SJSA1 (cell line): ENCODE data around the gene CCPG1. TPM values are rescaled to one million over a fixed set of nuclear protein-coding genes. Genes with fewer than 3 reads are reported as not detected.

Source experiments
- DNase-seq, 2 experiments: peaks; one replicate each; pipeline ENCODE4 v3.0.0-alpha.2; 2015 to 2020; ENCODE audit warnings: low spot score in 2 of 2, low read depth in 1 of 2
- H3K27ac ChIP-seq: fragments of 250-450 bp; sonication (Bioruptor Pico); 2 replicates; pipeline ENCODE4 v1.5.1; 2020; ENCODE audit warnings: mild to moderate bottlenecking, moderate library complexity
- H3K27me3 ChIP-seq: fragments of 250-450 bp; sonication (Bioruptor Pico); replicated peaks from 2 replicates; pipeline ENCODE4 v1.5.1; 2020; ENCODE audit warnings: mild to moderate bottlenecking, moderate library complexity
- H3K36me3 ChIP-seq: fragments of 250-450 bp; sonication (Bioruptor Pico); 2 replicates; pipeline ENCODE4 v1.5.1; 2020; ENCODE audit warnings: mild to moderate bottlenecking
- H3K4me1 ChIP-seq: fragments of 250-450 bp; sonication (Bioruptor Pico); replicated peaks from 2 replicates; pipeline ENCODE4 v1.6.1; 2021; ENCODE audit warnings: mild to moderate bottlenecking
- H3K4me3 ChIP-seq: fragments of 250-450 bp; sonication (Bioruptor Pico); 2 replicates; pipeline ENCODE4 v1.5.1; 2020; ENCODE audit warnings: mild to moderate bottlenecking
- H3K9me3 ChIP-seq: fragments of 250-450 bp; sonication (Bioruptor Pico); replicated peaks from 2 replicates; pipeline ENCODE4 v1.5.1; 2020; ENCODE audit warnings: mild to moderate bottlenecking
- total RNA-seq: library from RNA; depleted of rRNA; stranded (reverse); fragments of >200 nt; shearing (Covaris generic); gene quantifications from 2 replicates; pipeline ENCODE4 v1.2.3, GENCODE V29; 2014

Gene CCPG1
- total RNA-seq, 1 experiment from 2014 or later, result 28.2 TPM

DNA sequence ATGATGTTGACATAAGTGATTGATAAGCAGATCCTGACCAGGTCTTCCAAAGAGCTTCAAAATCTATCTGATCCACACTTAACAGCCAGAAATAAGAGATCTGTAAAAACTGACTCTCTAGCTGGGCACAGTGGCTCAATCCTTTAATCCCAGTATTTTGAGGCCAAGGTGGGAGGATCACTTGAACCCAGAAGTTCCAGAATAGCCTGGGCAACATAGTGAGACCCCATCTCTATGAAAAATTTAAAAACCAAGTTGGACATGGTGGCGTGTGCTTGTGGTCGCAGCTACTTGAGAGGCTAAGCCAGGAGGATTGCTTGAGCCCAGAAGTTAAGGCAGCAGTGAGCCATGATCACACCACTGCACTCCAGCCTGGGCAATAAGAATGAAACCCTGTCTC is 45.5 kb downstream of the CCPG1 start:
- no peaks in the 10 kb centered on the region for H3K36me3 ChIP-seq
- DNase-seq, result no peak
- H3K4me1 ChIP-seq, result no peaks in the 10 kb centered on the region
- H3K4me3 ChIP-seq, result no peak overlapping the region
- no peaks in the 10 kb centered on the region for H3K9me3 ChIP-seq
- no peak overlapping the region for H3K27ac ChIP-seq
- H3K27me3 ChIP-seq, result no peaks in the 10 kb centered on the region

DNA sequence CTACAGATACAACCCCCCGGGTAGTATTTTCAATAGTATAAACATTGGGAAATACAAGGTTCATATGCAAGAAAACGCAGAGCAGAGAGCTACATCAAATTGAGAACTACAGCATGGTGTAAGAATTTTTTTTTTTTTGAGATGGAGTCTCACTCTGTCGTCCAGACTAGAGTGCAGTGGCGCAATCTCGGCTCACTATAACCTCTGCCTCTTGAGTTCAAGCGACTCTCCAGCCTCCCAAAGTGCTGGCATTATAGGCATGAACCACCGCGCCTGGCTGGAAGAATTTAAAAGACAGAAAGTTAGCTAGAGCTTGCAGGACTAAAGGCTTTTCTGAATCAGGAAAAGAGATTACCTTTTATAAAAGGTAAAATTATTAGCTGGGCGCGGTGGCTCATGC is 47.1 kb downstream of the CCPG1 start:
- Histone ChIP-seq H3K36me3 (no peaks in the 10 kb centered on the region), H3K27me3 (no peaks in the 10 kb centered on the region), H3K9me3 (no peaks in the 10 kb centered on the region), H3K4me3 (no peak overlapping the region), H3K27ac (no peak overlapping the region), H3K4me1 (no peaks in the 10 kb centered on the region)
- no peak for DNase-seq

DNA sequence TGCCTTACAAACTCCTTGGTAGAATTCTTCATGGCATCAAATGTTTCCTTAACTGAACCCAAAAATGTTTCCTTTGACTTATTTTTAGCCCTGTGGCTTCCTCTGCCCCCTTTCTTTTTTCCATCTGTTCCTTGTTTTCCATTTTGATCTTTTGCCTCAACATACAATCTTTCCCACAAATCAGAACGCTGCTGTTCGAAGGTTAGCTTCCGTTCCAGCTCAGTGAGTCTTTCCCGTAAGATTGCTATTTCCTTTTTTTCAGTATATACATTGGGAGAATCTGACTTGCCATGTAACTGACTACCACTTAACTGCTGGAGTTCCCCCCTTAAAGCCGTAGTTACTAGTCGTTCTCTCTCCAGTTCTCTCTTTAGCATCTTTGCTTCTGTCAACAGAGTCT is 47.9 kb downstream of the CCPG1 start:
- H3K4me3 ChIP-seq, result no peak overlapping the region
- no peak for DNase-seq
- H3K4me1 ChIP-seq, result no peaks in the 10 kb centered on the region
- H3K9me3 ChIP-seq, result no peaks in the 10 kb centered on the region
- H3K27ac ChIP-seq, result no peak overlapping the region
- no peaks in the 10 kb centered on the region for H3K36me3 ChIP-seq
- no peaks in the 10 kb centered on the region for H3K27me3 ChIP-seq

DNA sequence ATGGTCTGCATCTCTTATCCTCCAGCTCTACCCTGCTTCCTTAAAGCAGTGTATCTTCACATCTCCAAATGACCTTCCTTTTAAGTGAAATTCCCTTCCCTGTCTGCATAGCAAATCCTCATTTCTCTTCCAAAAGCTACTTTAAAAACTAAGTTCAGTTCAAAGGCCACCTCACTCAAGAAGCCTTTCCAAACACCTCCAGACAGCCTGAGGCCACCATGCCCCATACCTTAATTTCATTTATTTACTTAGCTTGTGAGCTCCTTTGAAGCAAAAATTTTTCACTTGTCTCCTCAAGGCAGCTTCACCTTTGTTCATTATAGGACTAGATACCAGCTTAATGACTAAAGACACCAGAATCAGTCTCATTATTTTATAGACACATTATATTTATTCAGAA is 49.7 kb downstream of the CCPG1 start:
- H3K4me3 ChIP-seq, result no peak overlapping the region
- no peaks in the 10 kb centered on the region for H3K36me3 ChIP-seq
- H3K9me3 ChIP-seq, result no peaks in the 10 kb centered on the region
- no peak overlapping the region for H3K27ac ChIP-seq
- DNase-seq, result no peak
- no peaks in the 10 kb centered on the region for H3K4me1 ChIP-seq
- no peaks in the 10 kb centered on the region for H3K27me3 ChIP-seq

GRCh38 chr15:55357774-55358173 is 50.4 kb downstream of the CCPG1 start:
- H3K4me3 ChIP-seq, result no peak overlapping the region
- DNase-seq, result no peak
- no peak overlapping the region for H3K27ac ChIP-seq

DNA sequence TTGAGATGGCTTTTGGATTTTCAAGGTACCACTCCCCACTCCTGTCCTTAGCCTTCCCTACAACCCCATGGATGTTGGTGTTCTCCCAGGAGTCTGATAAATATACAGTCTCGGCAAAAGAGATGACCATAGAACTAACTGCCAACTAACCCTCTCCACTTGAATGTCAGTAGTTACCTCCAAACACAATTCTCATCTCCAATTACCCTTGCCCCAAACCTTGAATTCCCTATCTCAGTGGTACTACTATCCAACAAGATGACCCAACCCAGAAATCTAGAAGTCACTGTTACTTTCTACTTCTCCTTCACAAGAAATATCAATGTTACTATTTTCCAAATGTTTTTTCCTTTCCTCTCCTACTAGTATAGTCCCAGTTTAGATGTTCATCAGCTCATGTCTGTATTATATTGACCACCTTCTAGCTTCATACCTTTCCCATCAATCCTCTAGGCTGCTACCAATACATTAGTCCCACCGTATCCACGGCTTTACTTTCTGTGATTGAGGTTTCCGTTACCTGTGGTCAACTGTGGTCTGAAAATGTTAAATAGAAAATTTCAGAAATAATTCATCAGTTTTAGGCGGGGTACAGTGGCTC is 51.1 kb downstream of the CCPG1 start:
- Histone ChIP-seq H3K36me3 (no peaks in the 10 kb centered on the region), H3K4me1 (no peaks in the 10 kb centered on the region), H3K9me3 (no peaks in the 10 kb centered on the region), H3K27me3 (no peaks in the 10 kb centered on the region), H3K27ac (no peak overlapping the region), H3K4me3 (no peak overlapping the region)
- DNase-seq, result no peak

More at GRCh38 chr15:55357774-55358173, 50.4 kb downstream of the CCPG1 start:
- Histone ChIP-seq H3K36me3 (no peaks in the 10 kb centered on the region), H3K4me1 (no peaks in the 10 kb centered on the region), H3K9me3 (no peaks in the 10 kb centered on the region), H3K27me3 (no peaks in the 10 kb centered on the region)

DNA sequence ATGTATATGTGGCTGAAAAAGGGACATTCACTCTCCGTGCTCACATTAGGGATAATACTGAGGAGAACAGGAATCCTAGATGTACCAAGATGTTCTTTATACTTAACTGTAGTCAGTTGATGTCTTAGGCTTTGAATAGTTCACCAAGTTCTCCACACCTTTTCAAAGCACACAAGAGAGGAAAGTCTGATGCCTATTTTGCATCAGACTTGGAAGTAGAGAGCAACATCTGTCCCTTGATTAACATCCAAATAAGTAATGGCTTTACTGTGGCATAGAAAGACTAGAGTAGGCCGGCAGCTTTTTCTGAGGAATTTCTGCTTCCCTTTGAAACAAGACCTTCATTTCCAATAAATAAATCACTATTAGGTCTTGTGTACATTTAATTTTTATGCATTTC is 55.1 kb downstream of the CCPG1 start:
- Histone ChIP-seq H3K36me3 (no peaks in the 10 kb centered on the region), H3K27ac (no peak overlapping the region), H3K27me3 (no peaks in the 10 kb centered on the region), H3K9me3 (no peaks in the 10 kb centered on the region), H3K4me3 (no peak overlapping the region), H3K4me1 (no peaks in the 10 kb centered on the region)
- no peak for DNase-seq

DNA sequence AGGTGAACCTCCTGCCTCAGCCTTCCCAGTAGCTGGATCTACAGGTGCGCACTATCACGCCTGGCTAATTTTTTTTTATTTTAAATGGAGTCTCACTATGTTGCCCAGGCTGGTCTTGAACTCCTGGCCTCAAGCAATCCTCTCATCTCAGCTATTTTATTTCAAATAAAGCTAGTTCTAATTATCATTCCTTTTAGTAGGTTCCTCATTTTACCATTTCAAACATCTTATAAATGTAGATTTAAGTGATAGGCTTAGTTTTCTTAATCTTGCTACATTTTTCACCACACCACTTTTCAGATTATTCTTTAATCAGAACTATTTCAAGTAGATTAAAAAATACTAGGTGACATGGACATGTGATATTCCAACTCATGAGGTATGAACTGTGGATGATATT is 58.9 kb downstream of the CCPG1 start:
- no peak for DNase-seq
- Histone ChIP-seq H3K4me3 (no peak overlapping the region), H3K9me3 (no peaks in the 10 kb centered on the region), H3K27me3 (no peaks in the 10 kb centered on the region), H3K4me1 (no peaks in the 10 kb centered on the region), H3K27ac (no peak overlapping the region), H3K36me3 (peaks cover 7% of the 10 kb centered on the region; the same call in 1 of the 2 replicates)

DNA sequence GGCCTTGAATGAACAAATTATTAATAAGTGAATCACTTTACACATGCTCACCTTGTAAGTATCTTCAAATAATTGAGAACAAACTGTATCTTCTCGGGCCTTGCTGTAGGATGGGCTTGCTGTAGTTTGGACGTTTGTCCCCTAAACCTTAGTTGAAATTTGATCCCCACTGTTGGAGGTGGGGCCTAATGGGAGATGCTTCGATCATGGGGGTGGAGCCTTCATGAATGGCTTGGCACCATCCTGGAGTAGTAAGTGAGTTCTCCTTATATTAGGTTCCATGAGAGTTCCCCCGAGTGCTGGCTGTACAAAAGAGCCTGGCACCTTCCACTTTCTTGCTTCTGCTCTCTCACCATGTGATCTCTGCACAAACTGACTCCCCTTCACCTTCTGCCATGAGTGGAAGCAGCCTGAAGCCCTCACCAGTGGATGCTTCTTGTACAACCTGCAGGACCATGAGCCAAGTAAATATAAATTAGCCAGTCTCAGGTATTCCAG is 59.8 kb downstream of the CCPG1 start:
- no peak for DNase-seq
- Histone ChIP-seq H3K4me3 (no peak overlapping the region), H3K36me3 (peaks cover 7% of the 10 kb centered on the region; the same call in 1 of the 2 replicates), H3K27ac (no peak overlapping the region), H3K9me3 (no peaks in the 10 kb centered on the region), H3K27me3 (no peaks in the 10 kb centered on the region), H3K4me1 (no peaks in the 10 kb centered on the region)

- no peaks in the 10 kb centered on the region for H3K9me3 ChIP-seq
- no peak overlapping the region for H3K27ac ChIP-seq
- H3K36me3 ChIP-seq, result peaks cover 11% of the 10 kb centered on the region; the same call in 1 of the 2 replicates
- no peaks in the 10 kb centered on the region for H3K27me3 ChIP-seq
- no peak overlapping the region for H3K4me3 ChIP-seq
- H3K4me1 ChIP-seq, result no peaks in the 10 kb centered on the region
- DNase-seq, result no peak
Observed at GRCh38 chr15:55344206-55344605, 64.0 kb downstream of the CCPG1 start.

GRCh38 chr15:55343168-55343567 is 65.0 kb downstream of the CCPG1 start:
- H3K4me1 ChIP-seq, result no peaks in the 10 kb centered on the region
- DNase-seq, result no peak
- no peaks in the 10 kb centered on the region for H3K27me3 ChIP-seq
- no peaks in the 10 kb centered on the region for H3K9me3 ChIP-seq
- no peak overlapping the region for H3K27ac ChIP-seq
- H3K4me3 ChIP-seq, result no peak overlapping the region
- H3K36me3 ChIP-seq, result peaks cover 11% of the 10 kb centered on the region; the same call in 1 of the 2 replicates

GRCh38 chr15:55337160-55337559 is 71.0 kb downstream of the CCPG1 start:
- H3K9me3 ChIP-seq, result no peaks in the 10 kb centered on the region
- H3K4me1 ChIP-seq, result no peaks in the 10 kb centered on the region
- peaks cover 18% of the 10 kb centered on the region for H3K36me3 ChIP-seq
- no peak for DNase-seq
- H3K27me3 ChIP-seq, result no peaks in the 10 kb centered on the region
- H3K4me3 ChIP-seq, result no peak overlapping the region
- no peak overlapping the region for H3K27ac ChIP-seq

DNA sequence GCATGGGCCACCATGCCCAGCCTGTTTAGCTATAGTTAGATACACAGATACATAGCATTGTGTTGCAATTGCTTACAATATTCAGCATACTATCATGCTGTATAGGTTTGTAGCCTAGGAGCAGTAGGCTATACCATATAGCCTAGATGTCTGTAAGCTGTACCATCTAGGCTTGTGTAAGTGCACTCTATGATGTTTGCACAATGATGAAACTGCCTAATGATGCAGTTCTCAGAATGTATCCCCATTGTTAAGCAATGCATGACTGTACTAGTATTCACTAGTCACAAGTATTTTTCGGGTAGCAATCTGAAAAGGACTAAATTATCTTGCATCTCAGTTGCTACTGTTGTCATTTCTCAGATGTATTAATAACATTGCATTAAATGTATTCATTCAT is 73.2 kb downstream of the CCPG1 start:
- no peak for DNase-seq
- Histone ChIP-seq H3K27ac (no peak overlapping the region), H3K36me3 (peaks cover 19% of the 10 kb centered on the region), H3K27me3 (no peaks in the 10 kb centered on the region), H3K9me3 (no peaks in the 10 kb centered on the region), H3K4me1 (no peaks in the 10 kb centered on the region), H3K4me3 (no peak overlapping the region)

DNA sequence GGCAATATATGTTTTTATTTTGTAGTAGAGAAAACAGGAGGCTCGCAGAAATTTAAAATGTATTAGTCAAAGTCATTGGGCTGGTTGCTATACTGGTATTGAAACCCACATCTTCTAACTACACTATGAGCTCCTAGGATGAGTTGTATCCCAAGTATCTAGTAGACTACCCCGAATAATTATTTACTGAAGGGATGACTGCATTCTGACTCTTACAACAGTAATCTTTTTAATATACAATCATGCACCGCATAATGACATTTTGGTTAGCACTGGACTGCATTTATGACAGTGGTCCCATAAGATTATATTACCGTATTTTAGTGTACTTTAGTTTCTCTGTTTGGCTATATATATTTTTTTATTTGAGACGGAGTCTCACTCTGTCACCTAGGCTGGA is 73.8 kb downstream of the CCPG1 start:
- H3K27ac ChIP-seq, result no peak overlapping the region
- H3K4me3 ChIP-seq, result no peak overlapping the region
- no peaks in the 10 kb centered on the region for H3K4me1 ChIP-seq
- H3K9me3 ChIP-seq, result no peaks in the 10 kb centered on the region
- peaks cover 19% of the 10 kb centered on the region for H3K36me3 ChIP-seq
- DNase-seq, result no peak
- no peaks in the 10 kb centered on the region for H3K27me3 ChIP-seq

GRCh38 chr15:55327387-55327786 is 80.8 kb downstream of the CCPG1 start:
- no peak overlapping the region for H3K27ac ChIP-seq
- H3K4me1 ChIP-seq, result no peaks in the 10 kb centered on the region
- peaks cover 8% of the 10 kb centered on the region for H3K36me3 ChIP-seq
- no peaks in the 10 kb centered on the region for H3K27me3 ChIP-seq
- no peak overlapping the region for H3K4me3 ChIP-seq
- DNase-seq, result no peak
- H3K9me3 ChIP-seq, result no peaks in the 10 kb centered on the region
